ENCODE results near the gene CALML3.

DNA sequence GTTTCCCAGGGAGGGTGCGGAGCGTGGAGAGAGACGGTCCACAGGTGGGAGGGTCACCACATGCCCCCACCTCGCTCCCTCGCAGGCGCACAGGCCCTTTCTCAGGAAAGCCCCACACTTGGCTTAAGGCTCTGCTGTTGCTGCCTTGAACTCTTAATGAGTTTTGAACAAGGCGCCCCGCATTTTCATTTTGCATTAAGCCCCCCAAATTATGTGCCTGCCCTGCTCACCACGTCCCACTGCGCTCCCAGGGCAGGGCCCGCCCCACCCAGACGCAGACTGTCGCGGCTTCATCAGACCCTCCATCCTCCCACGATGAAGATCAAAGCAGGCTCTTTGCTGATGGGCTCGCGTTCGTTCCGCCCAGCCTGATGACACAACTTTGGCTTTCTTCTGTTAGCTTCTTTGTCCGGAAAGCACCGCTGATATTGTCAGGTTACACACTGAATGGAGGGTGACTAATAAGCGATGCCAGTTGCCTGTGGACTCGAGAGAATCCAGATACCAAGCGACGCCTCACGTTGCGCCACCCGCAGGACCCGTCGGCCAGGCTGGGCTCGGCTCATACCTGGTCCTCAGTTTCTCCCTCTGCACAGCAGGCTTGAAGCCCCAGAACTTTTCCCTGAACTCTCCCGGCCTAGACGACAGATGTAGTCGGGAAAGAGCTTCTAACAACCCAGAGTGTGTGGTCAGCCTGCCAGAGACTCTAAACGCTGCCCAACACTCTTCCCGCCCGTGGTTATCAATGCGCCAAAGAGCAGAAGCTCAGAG, 9.5 kb downstream of the CALML3 start:
- TF ChIP-seq, protein P1, sequence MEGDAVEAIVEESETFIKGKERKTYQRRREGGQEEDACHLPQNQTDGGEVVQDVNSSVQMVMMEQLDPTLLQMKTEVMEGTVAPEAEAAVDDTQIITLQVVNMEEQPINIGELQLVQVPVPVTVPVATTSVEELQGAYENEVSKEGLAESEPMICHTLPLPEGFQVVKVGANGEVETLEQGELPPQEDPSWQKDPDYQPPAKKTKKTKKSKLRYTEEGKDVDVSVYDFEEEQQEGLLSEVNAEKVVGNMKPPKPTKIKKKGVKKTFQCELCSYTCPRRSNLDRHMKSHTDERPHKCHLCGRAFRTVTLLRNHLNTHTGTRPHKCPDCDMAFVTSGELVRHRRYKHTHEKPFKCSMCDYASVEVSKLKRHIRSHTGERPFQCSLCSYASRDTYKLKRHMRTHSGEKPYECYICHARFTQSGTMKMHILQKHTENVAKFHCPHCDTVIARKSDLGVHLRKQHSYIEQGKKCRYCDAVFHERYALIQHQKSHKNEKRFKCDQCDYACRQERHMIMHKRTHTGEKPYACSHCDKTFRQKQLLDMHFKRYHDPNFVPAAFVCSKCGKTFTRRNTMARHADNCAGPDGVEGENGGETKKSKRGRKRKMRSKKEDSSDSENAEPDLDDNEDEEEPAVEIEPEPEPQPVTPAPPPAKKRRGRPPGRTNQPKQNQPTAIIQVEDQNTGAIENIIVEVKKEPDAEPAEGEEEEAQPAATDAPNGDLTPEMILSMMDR (conservative IDR thresholded peaks at IDR 0.05): no peak
- no peak for TF ChIP-seq ZFX (IDR thresholded peaks at IDR 0.05)
